DMS 273 (cell line): ENCODE measurements around the gene FTO.

Experiments used
- DNase-seq: peaks from one replicate; lab custom pipeline; 2025; ENCODE audit not compliant: unreplicated experiment; lab: John Stamatoyannopoulos, UW

FTO gene

GRCh38 chr16:53894686-53895085 is 190.7 kb downstream of the FTO start:
- no peak for DNase-seq

GRCh38 chr16:53895433-53895832 is 191.5 kb downstream of the FTO start:
- no peak for DNase-seq

- no peak for DNase-seq
Measured at GRCh38 chr16:53895851-53896250, 191.9 kb downstream of the FTO start.

GRCh38 chr16:53896722-53897121 is 192.8 kb downstream of the FTO start:
- DNase-seq: peak; percentile 7

- DNase-seq: no peak
Measured at GRCh38 chr16:53898993-53899392, 195.0 kb downstream of the FTO start.

GRCh38 chr16:53899431-53899830 is 195.5 kb downstream of the FTO start:
- no peak for DNase-seq

- no peak for DNase-seq
Measured at GRCh38 chr16:53900667-53901066, 196.7 kb downstream of the FTO start.

- DNase-seq: no peak
Measured at GRCh38 chr16:53901408-53901807, 197.5 kb downstream of the FTO start.

GRCh38 chr16:53904533-53904932 is 200.6 kb downstream of the FTO start:
- no peak for DNase-seq

- no peak for DNase-seq
Measured at GRCh38 chr16:53905028-53905427, 201.1 kb downstream of the FTO start.

- no peak for DNase-seq
Measured at GRCh38 chr16:53908731-53909130, 204.8 kb downstream of the FTO start.

- DNase-seq: no peak
Measured at GRCh38 chr16:53910990-53911389, 207.0 kb downstream of the FTO start.

- no peak for DNase-seq
Measured at GRCh38 chr16:53911513-53911912, 207.6 kb downstream of the FTO start.

- no peak for DNase-seq
Measured at GRCh38 chr16:53912155-53912554, 208.2 kb downstream of the FTO start.

- DNase-seq: no peak
Measured at GRCh38 chr16:53913099-53913870, 209.3 kb downstream of the FTO start.

GRCh38 chr16:53913920-53914319 is 210.0 kb downstream of the FTO start:
- DNase-seq: no peak

GRCh38 chr16:53914736-53915135 is 210.8 kb downstream of the FTO start:
- no peak for DNase-seq

- no peak for DNase-seq
Measured at GRCh38 chr16:53915452-53916160, 211.7 kb downstream of the FTO start.

GRCh38 chr16:53920988-53921387 is 217.0 kb downstream of the FTO start:
- DNase-seq: no peak

GRCh38 chr16:53922067-53922806 is 218.3 kb downstream of the FTO start:
- DNase-seq: no peak

- DNase-seq: peak; percentile 53
Measured at GRCh38 chr16:53922807-53923571, 219.0 kb downstream of the FTO start.
